ENCODE data around the gene MAPKAP1. TPM values are rescaled to one million over a fixed set of nuclear protein-coding genes. Genes with fewer than 3 reads are reported as not detected.

MAPKAP1 gene
- polyA plus RNA-seq, 4 donors, result 38.4 to 57.4 (median 43.6) TPM

- H3K4me3 ChIP-seq (ENCODE audit: low read depth in 1 of 3, low read length in 3 of 3), result no peak overlapping the region
- no peak overlapping the region for H3K27ac ChIP-seq (ENCODE audit: low read depth in 1 of 3, low read length in 2 of 3)
- H3K36me3 ChIP-seq (ENCODE audit: control insufficient read depth in 3 of 3, insufficient read depth in 2 of 3, low read depth in 1 of 3, low read length in 3 of 3), result no peaks in the 10 kb centered on the region
- peaks cover 0 to 5% (median 0%) of the 10 kb centered on the region in 3 donors for H3K4me1 ChIP-seq (ENCODE audit: control insufficient read depth in 3 of 3, insufficient read depth in 2 of 3, low read depth in 1 of 3, low read length in 2 of 3)
- no peaks in the 10 kb centered on the region for H3K27me3 ChIP-seq (ENCODE audit: control insufficient read depth in 3 of 3, insufficient read depth in 3 of 3, low read length in 3 of 3)
- FAIRE-seq (no peak), DNase-seq (no peak)
- 57 to 83% (median 62%) methylated on average over 3 of the region's 3 CpGs for WGBS, 3 donors
- no peaks in the 10 kb centered on the region for H3K9me3 ChIP-seq (ENCODE audit: control insufficient read depth in 2 of 2, insufficient read depth in 1 of 2, low read depth in 1 of 2, low read length in 1 of 2)
Observed at GRCh38 chr9:125650271-125650737, 56.7 kb downstream of the MAPKAP1 start.

- DNase-seq (no peak), FAIRE-seq (no peak)
- Histone ChIP-seq H3K27ac (ENCODE audit: low read depth in 1 of 3, low read length in 2 of 3) (no peak overlapping the region), H3K4me1 (ENCODE audit: control insufficient read depth in 3 of 3, insufficient read depth in 2 of 3, low read depth in 1 of 3, low read length in 2 of 3) (peaks cover 0 to 5% (median 0%) of the 10 kb centered on the region in 3 donors), H3K27me3 (ENCODE audit: control insufficient read depth in 3 of 3, insufficient read depth in 3 of 3, low read length in 3 of 3) (no peaks in the 10 kb centered on the region), H3K36me3 (ENCODE audit: control insufficient read depth in 3 of 3, insufficient read depth in 2 of 3, low read depth in 1 of 3, low read length in 3 of 3) (no peaks in the 10 kb centered on the region), H3K9me3 (ENCODE audit: control insufficient read depth in 2 of 2, insufficient read depth in 1 of 2, low read depth in 1 of 2, low read length in 1 of 2) (no peaks in the 10 kb centered on the region), H3K4me3 (ENCODE audit: low read depth in 1 of 3, low read length in 3 of 3) (no peak overlapping the region)
- WGBS, 3 donors, result 86 to 94% (median 91%) methylated on average over 4 of the region's 4 CpGs
Observed at GRCh38 chr9:125649826-125650225, 57.2 kb downstream of the MAPKAP1 start.

GRCh38 chr9:125649315-125649714, 57.7 kb downstream of the MAPKAP1 start:
- Histone ChIP-seq H3K36me3 (ENCODE audit: control insufficient read depth in 3 of 3, insufficient read depth in 2 of 3, low read depth in 1 of 3, low read length in 3 of 3) (no peaks in the 10 kb centered on the region), H3K4me1 (ENCODE audit: control insufficient read depth in 3 of 3, insufficient read depth in 2 of 3, low read depth in 1 of 3, low read length in 2 of 3) (peaks cover 0 to 5% (median 0%) of the 10 kb centered on the region in 3 donors), H3K9me3 (ENCODE audit: control insufficient read depth in 2 of 2, insufficient read depth in 1 of 2, low read depth in 1 of 2, low read length in 1 of 2) (no peaks in the 10 kb centered on the region), H3K4me3 (ENCODE audit: low read depth in 1 of 3, low read length in 3 of 3) (no peak overlapping the region), H3K27ac (ENCODE audit: low read depth in 1 of 3, low read length in 2 of 3) (no peak overlapping the region), H3K27me3 (ENCODE audit: control insufficient read depth in 3 of 3, insufficient read depth in 3 of 3, low read length in 3 of 3) (no peaks in the 10 kb centered on the region)
- DNase-seq (no peak), FAIRE-seq (no peak)
- WGBS, 3 donors, result 75 to 87% (median 81%) methylated on average over 6 of the region's 6 CpGs

- H3K9me3 ChIP-seq (ENCODE audit: control insufficient read depth in 2 of 2, insufficient read depth in 1 of 2, low read depth in 1 of 2, low read length in 1 of 2), result no peaks in the 10 kb centered on the region
- no peaks in the 10 kb centered on the region for H3K27me3 ChIP-seq (ENCODE audit: control insufficient read depth in 3 of 3, insufficient read depth in 3 of 3, low read length in 3 of 3)
- H3K27ac ChIP-seq (ENCODE audit: low read depth in 1 of 3, low read length in 2 of 3), result no peak overlapping the region
- H3K4me1 ChIP-seq (ENCODE audit: control insufficient read depth in 3 of 3, insufficient read depth in 2 of 3, low read depth in 1 of 3, low read length in 2 of 3), result peaks cover 0 to 5% (median 0%) of the 10 kb centered on the region in 3 donors
- FAIRE-seq, result no peak
- H3K4me3 ChIP-seq (ENCODE audit: low read depth in 1 of 3, low read length in 3 of 3), result no peak overlapping the region
- no peak for DNase-seq
- 88 to 100% (median 93%) methylated on average over 1 of the region's 1 CpG for WGBS, 3 donors
- no peaks in the 10 kb centered on the region for H3K36me3 ChIP-seq (ENCODE audit: control insufficient read depth in 3 of 3, insufficient read depth in 2 of 3, low read depth in 1 of 3, low read length in 3 of 3)
Observed at GRCh38 chr9:125648294-125648693, 58.7 kb downstream of the MAPKAP1 start.

GRCh38 chr9:125646621-125647100, 60.3 kb downstream of the MAPKAP1 start:
- FAIRE-seq (no peak), DNase-seq (no peak)
- 34 to 82% (median 58%) methylated on average over 6 of the region's 6 CpGs for WGBS, 3 donors
- H3K27ac ChIP-seq (ENCODE audit: low read depth in 1 of 3, low read length in 2 of 3), result no peak overlapping the region
- no peak overlapping the region for H3K4me3 ChIP-seq (ENCODE audit: low read depth in 1 of 3, low read length in 3 of 3)
- H3K27me3 ChIP-seq (ENCODE audit: control insufficient read depth in 3 of 3, insufficient read depth in 3 of 3, low read length in 3 of 3), result no peaks in the 10 kb centered on the region
- peaks cover 0 to 5% (median 0%) of the 10 kb centered on the region in 3 donors for H3K4me1 ChIP-seq (ENCODE audit: control insufficient read depth in 3 of 3, insufficient read depth in 2 of 3, low read depth in 1 of 3, low read length in 2 of 3)
- H3K9me3 ChIP-seq (ENCODE audit: control insufficient read depth in 2 of 2, insufficient read depth in 1 of 2, low read depth in 1 of 2, low read length in 1 of 2), result no peaks in the 10 kb centered on the region
- peaks cover 0 to under 1% (median 0%) of the 10 kb centered on the region in 3 donors for H3K36me3 ChIP-seq (ENCODE audit: control insufficient read depth in 3 of 3, insufficient read depth in 2 of 3, low read depth in 1 of 3, low read length in 3 of 3)

GRCh38 chr9:125646217-125646616, 60.8 kb downstream of the MAPKAP1 start:
- Histone ChIP-seq H3K4me3 (ENCODE audit: low read depth in 1 of 3, low read length in 3 of 3) (no peak overlapping the region), H3K27me3 (ENCODE audit: control insufficient read depth in 3 of 3, insufficient read depth in 3 of 3, low read length in 3 of 3) (no peaks in the 10 kb centered on the region), H3K4me1 (ENCODE audit: control insufficient read depth in 3 of 3, insufficient read depth in 2 of 3, low read depth in 1 of 3, low read length in 2 of 3) (peaks cover 0 to 5% (median 0%) of the 10 kb centered on the region in 3 donors), H3K27ac (ENCODE audit: low read depth in 1 of 3, low read length in 2 of 3) (peak overlapping the region in 1 of 3 donors; percentile 26), H3K36me3 (ENCODE audit: control insufficient read depth in 3 of 3, insufficient read depth in 2 of 3, low read depth in 1 of 3, low read length in 3 of 3) (peaks cover 0 to 3% (median 0%) of the 10 kb centered on the region in 3 donors), H3K9me3 (ENCODE audit: control insufficient read depth in 2 of 2, insufficient read depth in 1 of 2, low read depth in 1 of 2, low read length in 1 of 2) (no peaks in the 10 kb centered on the region)
- DNase-seq (no peak), FAIRE-seq (no peak)
- 30 to 70% (median 69%) methylated on average over 1 of the region's 1 CpG for WGBS, 3 donors

- FAIRE-seq (no peak), DNase-seq (no peak)
- 91 to 92% (median 92%) methylated on average over 7 of the region's 7 CpGs for WGBS, 3 donors
- Histone ChIP-seq H3K27ac (ENCODE audit: low read depth in 1 of 3, low read length in 2 of 3) (no peak overlapping the region), H3K9me3 (ENCODE audit: control insufficient read depth in 2 of 2, insufficient read depth in 1 of 2, low read depth in 1 of 2, low read length in 1 of 2) (no peaks in the 10 kb centered on the region), H3K36me3 (ENCODE audit: control insufficient read depth in 3 of 3, insufficient read depth in 2 of 3, low read depth in 1 of 3, low read length in 3 of 3) (peaks cover 0 to 3% (median 0%) of the 10 kb centered on the region in 3 donors), H3K4me3 (ENCODE audit: low read depth in 1 of 3, low read length in 3 of 3) (no peak overlapping the region), H3K4me1 (ENCODE audit: control insufficient read depth in 3 of 3, insufficient read depth in 2 of 3, low read depth in 1 of 3, low read length in 2 of 3) (peaks cover 0 to 2% (median 0%) of the 10 kb centered on the region in 3 donors), H3K27me3 (ENCODE audit: control insufficient read depth in 3 of 3, insufficient read depth in 3 of 3, low read length in 3 of 3) (no peaks in the 10 kb centered on the region)
Observed at GRCh38 chr9:125644819-125645507, 62.0 kb downstream of the MAPKAP1 start.

- FAIRE-seq, result no peak
- Histone ChIP-seq H3K36me3 (ENCODE audit: control insufficient read depth in 3 of 3, insufficient read depth in 2 of 3, low read depth in 1 of 3, low read length in 3 of 3) (peaks cover 0 to 3% (median 0%) of the 10 kb centered on the region in 3 donors), H3K9me3 (ENCODE audit: control insufficient read depth in 2 of 2, insufficient read depth in 1 of 2, low read depth in 1 of 2, low read length in 1 of 2) (no peaks in the 10 kb centered on the region), H3K27me3 (ENCODE audit: control insufficient read depth in 3 of 3, insufficient read depth in 3 of 3, low read length in 3 of 3) (no peaks in the 10 kb centered on the region), H3K4me1 (ENCODE audit: control insufficient read depth in 3 of 3, insufficient read depth in 2 of 3, low read depth in 1 of 3, low read length in 2 of 3) (peaks cover 0 to 2% (median 0%) of the 10 kb centered on the region in 3 donors), H3K27ac (ENCODE audit: low read depth in 1 of 3, low read length in 2 of 3) (no peak overlapping the region), H3K4me3 (ENCODE audit: low read depth in 1 of 3, low read length in 3 of 3) (no peak overlapping the region)
- 95 to 100% (median 100%) methylated on average over 1 of the region's 1 CpG for WGBS, 3 donors
- DNase-seq, result no peak
Observed at GRCh38 chr9:125642311-125642710, 64.7 kb downstream of the MAPKAP1 start.

All from small intestine (tissue), 7 donors.